Measurements from ENCODE around the gene CD82.
"Not testable (repeated sequence)": the region's sequence is repeated elsewhere in the genome, so short reads cannot be mapped to it uniquely, and the experiment has no call there.

The CD82 gene

DNA sequence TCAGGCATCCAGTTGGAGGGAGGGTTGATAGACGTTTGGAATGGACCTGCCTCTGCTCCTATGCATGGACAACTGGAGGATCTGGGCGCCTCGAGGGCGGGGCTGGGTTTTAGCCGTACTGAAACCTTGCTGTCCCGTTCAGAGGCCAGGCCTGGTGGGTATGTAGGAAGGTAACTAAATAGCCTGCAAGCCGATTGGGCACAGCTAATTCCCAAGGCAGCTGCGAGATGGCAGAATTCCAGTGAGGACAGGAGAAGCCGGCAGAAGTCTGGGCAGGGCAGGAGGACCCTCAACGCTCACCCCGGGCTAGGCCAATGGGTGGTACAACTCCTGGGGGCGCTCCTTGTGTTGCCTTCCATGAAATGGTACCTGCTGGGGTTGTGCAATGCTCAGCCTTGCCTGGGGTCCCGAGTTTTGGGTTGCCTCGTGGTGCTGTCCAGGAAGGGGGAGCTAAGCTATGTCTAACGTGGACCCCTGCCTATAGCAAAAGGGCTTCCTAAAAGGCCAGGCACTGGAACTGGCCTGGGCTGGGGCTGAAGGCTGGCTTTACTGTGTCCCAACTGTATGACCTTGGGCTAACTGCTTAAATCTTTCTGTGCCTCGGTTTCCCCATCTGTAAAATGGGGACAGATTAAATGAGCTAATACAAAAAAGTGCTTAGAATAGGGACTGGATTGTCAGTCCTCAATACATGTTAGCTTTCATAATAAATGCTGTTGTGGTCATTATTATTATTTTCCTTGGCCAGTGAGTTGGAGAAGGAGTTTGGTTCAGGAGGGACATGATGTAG, 30.1 kb upstream of the CD82 start:
- no peak for DNase-seq

DNA sequence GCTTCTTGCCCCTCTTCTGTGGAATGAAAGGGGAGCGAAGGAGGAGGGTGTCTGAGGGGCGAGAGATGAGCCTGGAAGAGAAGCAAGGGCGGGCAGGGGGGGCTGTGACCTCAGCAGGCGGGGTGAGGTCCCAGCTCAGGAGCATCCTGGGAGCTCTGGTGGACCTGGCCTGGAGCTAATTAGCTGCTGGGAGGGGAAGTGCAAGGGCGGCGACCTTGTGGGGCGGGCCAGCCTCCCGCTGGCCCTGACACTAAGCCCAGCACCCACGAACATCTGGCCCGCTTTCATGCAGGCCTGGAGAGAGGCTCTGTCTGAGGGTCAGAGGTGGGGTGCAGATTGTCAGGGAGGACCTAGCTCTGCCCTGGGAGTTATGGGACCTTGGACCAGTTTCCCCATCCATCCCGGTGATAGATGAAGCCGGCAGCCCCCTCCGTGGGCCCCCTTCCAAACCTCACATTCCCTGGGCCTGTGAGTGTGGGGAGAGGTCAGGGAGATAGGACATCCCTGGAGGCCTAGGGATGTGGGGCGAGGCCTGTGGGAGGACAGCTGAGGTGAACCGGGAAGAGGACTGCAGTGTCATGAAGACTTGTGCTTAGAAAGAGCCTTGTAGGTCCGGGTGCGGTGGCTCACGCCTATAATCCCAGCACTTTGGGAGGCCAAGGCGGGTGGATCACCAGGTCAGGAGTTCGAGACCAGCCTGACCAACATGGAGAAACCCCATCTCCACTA, 28.5 kb upstream of the CD82 start:
- no peak for DNase-seq

GRCh38 chr11:44537679-44538078, 27.8 kb upstream of the CD82 start:
- DNase-seq: no peak

DNA sequence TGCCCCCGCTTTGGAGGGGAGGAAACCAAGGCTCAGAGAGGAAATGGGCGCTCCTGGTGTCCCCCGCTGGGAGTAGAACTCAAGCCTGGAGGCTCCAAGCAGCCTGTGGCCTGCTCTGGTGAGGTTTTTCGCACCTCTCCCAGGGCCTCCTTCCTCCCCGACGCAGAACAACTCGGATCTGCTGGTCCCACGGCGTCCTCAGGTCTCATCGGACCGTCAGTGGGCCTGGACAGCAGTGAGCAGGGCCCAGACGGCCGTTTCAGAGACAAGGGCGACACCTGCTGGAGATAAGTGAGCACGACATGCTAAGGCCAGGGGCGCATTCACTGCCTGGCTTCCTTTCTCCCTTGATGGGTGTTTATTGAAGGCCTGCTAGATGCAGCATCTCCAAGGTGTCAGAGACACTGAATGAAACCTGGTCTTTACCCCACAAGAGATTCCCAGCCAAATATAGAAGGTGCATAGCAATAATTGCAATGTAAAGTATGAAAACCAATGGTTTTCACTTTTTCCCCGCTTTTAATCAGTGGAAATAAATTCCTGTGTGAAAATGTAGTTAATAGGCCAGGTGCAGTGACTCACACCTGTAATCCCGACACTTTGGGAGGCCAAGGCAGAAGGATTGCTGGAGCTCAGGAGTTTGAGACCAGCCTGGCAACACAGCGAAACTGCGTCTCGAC, 26.9 kb upstream of the CD82 start:
- DNase-seq: peak; percentile 86

GRCh38 chr11:44539971-44540370, 25.5 kb upstream of the CD82 start:
- peak; percentile 73 for DNase-seq

DNA sequence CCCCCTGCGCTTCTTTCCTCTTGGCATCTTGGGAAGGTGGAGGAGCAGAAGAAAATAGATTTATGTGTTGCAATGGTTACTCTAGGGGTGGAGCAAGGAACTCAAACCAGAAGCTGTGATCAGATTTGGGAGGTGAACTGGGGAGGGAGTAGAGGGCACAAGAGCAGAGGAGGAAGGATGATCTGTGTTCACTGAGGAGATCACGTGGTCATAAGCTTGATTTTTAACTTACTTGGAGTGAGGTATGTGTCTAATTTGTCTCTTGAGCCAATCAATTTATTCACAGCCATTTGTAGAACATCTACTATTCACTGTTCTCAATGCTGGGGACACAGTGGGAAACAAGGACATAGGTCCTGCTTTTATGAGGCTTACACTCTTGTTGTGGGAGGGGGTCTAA, 24.8 kb upstream of the CD82 start:
- no peak for DNase-seq

DNA sequence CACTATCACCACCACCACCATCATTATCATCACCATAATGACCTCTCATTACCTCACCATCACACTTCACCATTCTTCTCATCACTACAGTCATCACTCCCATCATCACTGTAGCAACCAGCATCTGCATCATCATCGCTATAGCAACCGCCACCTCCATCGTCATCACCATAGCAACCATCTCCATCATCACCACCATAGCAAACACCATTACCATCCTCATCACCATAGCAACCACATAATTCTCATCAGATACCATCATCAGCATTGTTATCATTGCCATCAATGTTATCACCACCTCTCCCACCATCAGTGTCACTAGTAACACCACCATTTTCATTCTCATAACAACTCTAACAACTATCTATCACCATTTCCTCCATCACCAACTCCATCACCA, 23.1 kb upstream of the CD82 start:
- DNase-seq: no peak

DNA sequence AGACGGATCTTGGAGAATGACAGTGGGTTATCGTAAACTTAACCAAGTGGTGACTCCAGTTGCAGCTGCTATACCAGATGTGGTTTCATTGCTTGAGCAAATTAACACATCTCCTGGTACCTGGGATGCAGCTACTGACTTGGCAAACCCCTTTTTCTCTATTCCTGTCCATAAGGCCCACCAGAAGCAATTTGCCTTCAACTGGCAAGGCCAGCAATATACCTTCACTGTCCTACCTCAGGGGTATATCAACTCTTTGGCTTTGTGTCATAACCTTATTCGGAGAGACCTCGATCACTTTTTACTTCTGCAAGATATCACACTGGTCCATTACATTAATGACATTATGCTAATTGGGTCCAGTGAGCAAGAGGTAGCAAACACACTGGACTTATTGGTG, 18.5 kb upstream of the CD82 start:
- not testable (repeated sequence) for DNase-seq

DNA sequence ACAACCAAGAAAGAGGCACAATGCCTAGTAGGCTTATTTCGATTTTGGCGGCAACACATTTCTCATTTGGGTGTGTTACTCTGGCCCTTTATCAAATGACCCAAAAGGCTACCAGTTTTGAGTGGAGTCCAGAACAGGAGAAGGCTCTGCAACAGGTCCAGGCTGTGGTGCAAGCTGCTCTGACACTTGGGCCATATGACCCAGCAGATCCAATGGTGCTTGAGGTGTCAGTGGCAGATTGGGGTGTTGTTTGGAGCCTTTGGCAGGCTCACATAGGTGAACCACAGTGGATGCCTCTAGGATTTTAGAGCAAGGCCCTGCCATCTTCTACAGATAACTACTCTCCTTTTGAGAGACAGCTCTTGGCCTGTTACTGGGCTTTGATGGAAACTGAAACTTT, 17.9 kb upstream of the CD82 start:
- DNase-seq: not testable (repeated sequence)

- DNase-seq: no peak
These were observed 17.3 kb upstream of the CD82 start for GRCh38 chr11:44548032-44548695.

DNA sequence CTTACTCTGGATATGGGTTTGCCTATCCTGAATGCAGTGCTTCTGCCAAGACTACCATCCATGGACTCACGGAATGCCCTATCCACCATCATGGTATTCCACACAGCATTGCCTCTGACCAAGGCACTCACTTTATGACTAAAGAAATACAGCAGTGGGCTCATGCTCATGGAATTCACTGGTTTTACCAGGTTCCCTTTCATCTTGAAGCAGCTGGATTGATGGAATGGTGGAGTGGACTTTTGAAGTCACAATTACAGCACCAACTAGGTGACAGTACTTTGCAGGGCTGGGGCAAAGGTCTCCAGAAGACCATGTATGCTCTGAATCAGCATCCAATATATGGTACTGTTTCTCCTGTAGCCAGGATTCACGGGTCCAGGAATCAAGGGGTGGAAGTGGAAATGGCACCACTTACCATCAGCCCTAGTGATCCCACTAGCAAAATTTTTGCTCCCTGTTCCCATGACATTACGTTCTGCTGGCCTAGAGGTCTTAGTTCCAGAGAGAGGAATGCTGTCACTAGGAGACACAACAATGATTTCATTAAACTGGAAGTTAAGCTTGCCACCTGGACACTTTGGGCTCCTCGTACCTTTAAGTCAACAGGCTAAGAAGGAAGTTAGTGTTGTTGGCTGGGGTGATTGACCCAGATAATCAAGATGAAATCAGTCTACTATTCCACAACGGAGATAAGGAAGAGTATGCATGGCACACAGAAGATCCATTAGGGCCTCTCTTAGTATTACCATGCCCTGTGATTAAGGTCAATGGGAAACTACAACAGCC, 16.3 kb upstream of the CD82 start:
- not testable (repeated sequence) for DNase-seq

DNA sequence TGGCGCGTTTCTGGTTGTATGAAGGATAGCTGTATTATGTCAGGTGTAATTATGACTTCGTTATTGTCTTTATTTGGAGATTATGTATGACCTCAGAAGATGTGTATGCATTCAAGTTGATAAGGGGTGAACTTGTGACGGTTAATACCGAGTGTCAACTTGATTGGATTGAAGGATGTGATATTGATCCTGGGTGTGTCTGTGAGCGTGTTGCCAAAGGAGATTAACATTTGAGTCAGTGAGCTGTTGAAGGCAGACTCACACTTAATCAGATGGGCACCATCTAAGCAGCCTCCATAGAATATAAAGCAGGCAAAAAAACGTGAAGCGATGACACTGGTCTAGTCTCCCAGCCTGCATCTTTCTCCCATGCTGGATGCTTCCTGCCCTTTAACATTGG, 15.3 kb upstream of the CD82 start:
- no peak for DNase-seq

DNA sequence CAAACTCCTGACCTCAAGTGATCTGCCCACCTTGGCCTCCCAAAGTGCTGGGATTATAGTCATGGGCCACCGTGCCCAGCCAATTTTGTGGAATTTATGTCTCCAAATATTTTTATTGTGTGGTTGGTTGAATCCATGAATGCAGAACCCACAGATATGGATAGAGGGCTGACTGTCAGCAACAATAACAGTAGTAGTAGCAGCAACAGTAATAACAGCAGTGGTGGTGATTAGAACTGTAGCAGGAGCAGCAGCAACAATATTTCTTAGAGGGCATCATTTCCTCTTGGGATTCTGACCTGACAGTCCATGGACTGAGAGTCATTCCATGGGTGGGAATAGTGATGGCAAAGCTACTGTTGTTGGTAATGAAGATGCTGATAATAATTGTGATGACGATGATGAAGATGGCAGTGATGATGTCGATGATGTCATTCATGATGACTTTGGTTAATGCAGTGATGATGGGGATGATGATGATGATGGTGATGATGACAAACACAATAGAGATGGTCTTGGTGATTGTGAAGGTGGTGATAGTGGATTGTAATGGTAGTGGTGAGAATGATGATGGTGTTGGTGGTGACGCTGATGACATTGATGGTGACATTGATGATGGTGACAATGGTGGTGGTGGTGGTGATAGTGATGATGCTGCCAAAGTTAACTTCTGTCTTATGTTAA, 13.9 kb upstream of the CD82 start:
- no peak for DNase-seq

DNA sequence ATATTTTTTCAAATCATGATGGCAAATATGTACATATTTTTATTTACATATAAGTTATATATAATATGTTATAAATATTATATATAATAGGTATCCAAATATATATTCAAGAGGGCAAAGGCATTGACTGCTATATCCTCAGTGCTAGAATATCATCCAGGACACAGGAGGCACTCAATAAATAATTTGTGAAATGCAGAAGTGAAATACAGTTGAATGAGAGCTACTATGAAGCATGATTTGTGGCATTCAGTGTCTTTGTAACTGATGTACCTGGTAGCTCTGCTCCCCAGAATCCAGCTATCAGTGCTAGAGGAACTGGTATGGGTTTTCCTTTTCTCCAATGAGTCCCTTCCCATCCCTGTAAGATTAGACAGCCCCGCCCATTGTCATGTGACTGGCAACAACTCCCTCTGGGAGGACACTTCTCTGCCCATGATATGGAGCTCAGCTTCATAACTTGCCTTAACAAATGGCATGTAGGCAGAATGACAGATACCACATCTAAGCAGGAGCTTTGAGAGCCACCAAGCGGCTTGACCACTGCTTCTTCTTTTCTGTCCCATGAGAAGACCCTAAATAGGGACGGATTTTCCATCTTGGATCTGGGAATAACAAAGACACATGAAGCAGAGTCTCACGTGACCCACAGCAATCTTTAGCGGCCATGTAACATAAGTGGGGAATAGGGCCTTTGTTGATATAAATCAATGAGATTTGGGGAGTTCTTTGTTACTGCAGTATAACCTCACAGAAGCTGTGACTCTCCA, 10.2 kb upstream of the CD82 start:
- no peak for DNase-seq

GRCh38 chr11:44556735-44557409, 8.6 kb upstream of the CD82 start:
- DNase-seq: peak; percentile 14

DNA sequence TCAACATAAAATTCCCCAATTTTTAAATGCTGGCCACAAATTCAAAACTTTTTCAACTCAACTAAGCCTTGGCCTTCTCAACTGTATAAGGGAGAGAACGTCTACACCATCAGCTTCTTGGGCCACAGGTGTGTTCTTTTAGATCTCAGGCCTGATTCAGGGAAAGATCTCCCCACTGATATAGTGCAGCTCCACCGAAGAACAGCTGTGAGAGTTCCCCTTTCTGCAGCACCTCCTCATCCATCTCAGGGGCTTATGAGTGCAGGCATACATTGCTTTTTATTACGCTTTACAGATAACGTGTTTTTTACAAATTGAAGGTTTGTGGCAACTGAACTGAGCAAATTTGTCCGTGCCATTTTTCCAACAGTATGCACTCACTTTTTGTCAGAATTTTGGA, 8.0 kb upstream of the CD82 start:
- DNase-seq: no peak

DNA sequence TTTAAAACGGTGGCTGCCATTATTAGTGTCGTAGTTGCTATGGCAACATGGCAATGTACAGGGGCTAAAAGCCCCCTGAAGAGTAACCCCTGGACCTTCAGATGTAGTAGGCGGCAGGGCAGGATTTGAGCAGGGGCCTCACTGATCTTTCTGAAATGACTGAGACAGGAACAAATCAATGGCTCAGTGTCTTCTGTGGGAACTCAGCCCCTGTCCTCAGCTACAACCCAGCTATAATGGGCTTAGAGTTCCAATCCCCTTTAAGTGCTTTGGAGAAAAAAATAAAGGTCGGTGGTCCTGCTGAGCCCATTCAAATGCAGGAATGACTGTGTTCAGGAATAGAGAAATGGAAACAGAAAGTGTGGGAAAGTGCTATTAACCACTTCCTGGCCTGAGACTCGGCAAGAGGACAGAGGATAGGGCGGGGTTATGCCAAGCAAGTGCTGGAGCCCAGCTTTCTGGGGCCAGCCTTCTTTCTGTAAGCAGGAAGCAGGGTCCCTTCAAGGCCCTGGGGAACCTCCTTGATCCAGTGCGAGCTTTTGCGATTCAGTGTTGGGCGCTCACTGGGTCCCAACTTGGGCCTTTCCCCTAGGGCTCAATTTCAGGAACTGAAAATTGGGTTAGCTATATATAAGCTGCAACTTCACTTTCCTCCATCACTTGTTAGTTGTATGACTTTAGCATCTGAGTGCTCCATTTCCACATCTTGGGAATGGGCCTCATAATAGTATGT, 6.1 kb upstream of the CD82 start:
- no peak for DNase-seq

DNA sequence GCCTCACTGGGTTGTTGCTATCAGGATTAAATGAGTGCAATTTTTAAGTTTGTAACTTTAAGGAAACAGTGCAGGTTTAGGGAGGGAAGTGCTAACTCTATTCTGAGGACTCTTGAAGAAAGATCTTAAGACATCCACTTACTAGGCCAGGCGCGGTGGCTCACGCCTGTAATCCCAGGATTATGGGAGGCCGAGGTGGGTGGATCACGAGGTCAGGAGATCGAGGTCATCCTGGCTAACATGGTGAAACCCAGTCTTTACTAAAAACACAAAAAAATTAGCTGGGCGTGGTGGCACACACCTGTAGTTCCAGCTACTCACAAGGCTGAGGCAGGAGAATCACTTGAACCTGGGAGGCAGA, 5.5 kb upstream of the CD82 start:
- not testable (repeated sequence) for DNase-seq

DNA sequence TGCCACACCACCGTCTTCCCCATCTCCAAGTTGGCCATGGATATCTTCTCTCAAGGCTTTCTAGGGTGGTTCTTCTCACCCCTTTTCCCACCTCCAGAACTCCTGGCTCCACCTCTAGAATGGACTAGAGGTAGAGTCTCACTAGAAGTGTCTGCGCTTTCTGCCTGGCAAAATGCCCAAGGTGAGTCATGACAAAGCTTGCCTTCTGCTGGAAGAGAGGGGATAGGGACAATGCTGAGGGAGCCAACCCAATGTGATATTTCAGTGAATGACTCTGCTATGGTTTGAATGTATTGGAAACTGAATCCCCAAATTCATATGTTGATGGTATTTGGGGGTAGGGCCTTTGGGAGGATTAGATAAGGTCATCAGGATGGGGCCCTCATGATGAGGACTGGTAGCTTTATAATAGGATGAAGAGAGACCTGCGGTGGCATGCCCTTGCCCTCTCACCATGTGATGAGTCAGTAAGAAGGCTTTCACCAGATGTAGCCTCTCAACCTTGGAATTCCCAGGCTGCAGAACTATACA, 4.1 kb upstream of the CD82 start:
- DNase-seq: no peak

Measured in NCI-H2227 treated with DMSO at 0.1 percent for 48 hours (cell line).